Keratinocyte (primary cell): ENCODE results near the gene GPR171.

Experiments
- EZH2 ChIP-seq: IDR thresholded peaks from one replicate; pipeline ENCODE4 v1.6.1; 2012; ENCODE audit warnings: inconsistent platforms, mild to moderate bottlenecking, low read length, moderate library complexity
- TF ChIP-seq, protein P1 (sequence below), 3 experiments: IDR thresholded peaks in 1 of 3; conservative IDR thresholded peaks in 1 of 3; optimal IDR thresholded peaks in 1 of 3; 2 replicates in 2 of 3; 3 replicates in 1 of 3; pipeline versions ENCODE3 to v1.5.1; 2011; ENCODE audit warnings: low read length in 3 of 3, mild to moderate bottlenecking in 3 of 3, moderate library complexity in 2 of 3, control low read depth in 1 of 3, inconsistent platforms in 1 of 3; ENCODE audit not compliant: insufficient read depth in 2 of 3; ENCODE audit errors: extremely low read depth in 1 of 3

DNA sequence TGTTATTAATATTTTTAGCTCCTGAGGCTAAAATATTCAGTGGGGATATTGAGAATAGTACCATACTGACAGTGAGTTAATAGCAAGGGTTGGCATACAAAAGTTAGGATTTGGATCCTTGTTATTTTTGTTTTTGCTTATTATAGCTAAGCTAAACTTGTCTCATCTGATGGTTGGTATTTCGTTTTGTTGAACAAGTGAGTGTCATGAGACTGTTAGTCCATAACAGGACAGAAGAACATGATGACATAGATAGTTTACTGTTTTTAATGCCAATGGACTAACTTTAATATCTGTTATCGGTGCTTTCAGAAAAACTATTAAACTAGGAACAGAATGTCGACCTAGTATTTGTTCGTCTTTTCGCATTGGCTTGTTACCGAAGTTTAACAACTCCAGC, 48.5 kb downstream of the GPR171 start:
- no peak for TF ChIP-seq EZH2
- TF ChIP-seq, protein P1, sequence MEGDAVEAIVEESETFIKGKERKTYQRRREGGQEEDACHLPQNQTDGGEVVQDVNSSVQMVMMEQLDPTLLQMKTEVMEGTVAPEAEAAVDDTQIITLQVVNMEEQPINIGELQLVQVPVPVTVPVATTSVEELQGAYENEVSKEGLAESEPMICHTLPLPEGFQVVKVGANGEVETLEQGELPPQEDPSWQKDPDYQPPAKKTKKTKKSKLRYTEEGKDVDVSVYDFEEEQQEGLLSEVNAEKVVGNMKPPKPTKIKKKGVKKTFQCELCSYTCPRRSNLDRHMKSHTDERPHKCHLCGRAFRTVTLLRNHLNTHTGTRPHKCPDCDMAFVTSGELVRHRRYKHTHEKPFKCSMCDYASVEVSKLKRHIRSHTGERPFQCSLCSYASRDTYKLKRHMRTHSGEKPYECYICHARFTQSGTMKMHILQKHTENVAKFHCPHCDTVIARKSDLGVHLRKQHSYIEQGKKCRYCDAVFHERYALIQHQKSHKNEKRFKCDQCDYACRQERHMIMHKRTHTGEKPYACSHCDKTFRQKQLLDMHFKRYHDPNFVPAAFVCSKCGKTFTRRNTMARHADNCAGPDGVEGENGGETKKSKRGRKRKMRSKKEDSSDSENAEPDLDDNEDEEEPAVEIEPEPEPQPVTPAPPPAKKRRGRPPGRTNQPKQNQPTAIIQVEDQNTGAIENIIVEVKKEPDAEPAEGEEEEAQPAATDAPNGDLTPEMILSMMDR (optimal IDR thresholded peaks at IDR 0.05 in 1 of 3, IDR thresholded peaks at IDR 0.05 in 1 of 3, conservative IDR thresholded peaks at IDR 0.05 in 1 of 3; ENCODE audit: extremely low read depth in 1 of 3, insufficient read depth in 2 of 3, low read length in 3 of 3), result no peak
